IPS-11a (cell line): ENCODE results near the gene ESRP2.

Source experiments
- H3K4me3 ChIP-seq: one replicate; pipeline ENCODE4 v1.5.1; 2013; ENCODE audit warnings: low read depth, low read length, control low read depth

Gene ESRP2

GRCh38 chr16:68227183-68227793, 8.6 kb downstream of the ESRP2 start:
- no peak overlapping the region for H3K4me3 ChIP-seq

- no peak overlapping the region for H3K4me3 ChIP-seq
Measured at GRCh38 chr16:68226116-68226515, 9.8 kb downstream of the ESRP2 start.

- H3K4me3 ChIP-seq: no peak overlapping the region
Measured at GRCh38 chr16:68223072-68223471, 12.9 kb downstream of the ESRP2 start.

- no peak overlapping the region for H3K4me3 ChIP-seq
Measured at GRCh38 chr16:68219725-68220351, 16.1 kb downstream of the ESRP2 start.

GRCh38 chr16:68217506-68217905, 18.4 kb downstream of the ESRP2 start:
- H3K4me3 ChIP-seq: no peak overlapping the region

GRCh38 chr16:68216240-68216639, 19.7 kb downstream of the ESRP2 start:
- no peak overlapping the region for H3K4me3 ChIP-seq

- H3K4me3 ChIP-seq: no peak overlapping the region
Measured at GRCh38 chr16:68215302-68215701, 20.6 kb downstream of the ESRP2 start.

- H3K4me3 ChIP-seq: no peak overlapping the region
Measured at GRCh38 chr16:68214726-68215125, 21.2 kb downstream of the ESRP2 start.

GRCh38 chr16:68206245-68206644, 29.7 kb downstream of the ESRP2 start:
- H3K4me3 ChIP-seq: no peak overlapping the region

- H3K4me3 ChIP-seq: no peak overlapping the region
Measured at GRCh38 chr16:68202091-68202519, 33.8 kb downstream of the ESRP2 start.

GRCh38 chr16:68200088-68200783, 35.7 kb downstream of the ESRP2 start:
- H3K4me3 ChIP-seq: no peak overlapping the region

- no peak overlapping the region for H3K4me3 ChIP-seq
Measured at GRCh38 chr16:68197250-68197649, 38.7 kb downstream of the ESRP2 start.

GRCh38 chr16:68194251-68194650, 41.7 kb downstream of the ESRP2 start:
- H3K4me3 ChIP-seq: no peak overlapping the region

GRCh38 chr16:68190736-68191510, 45.0 kb downstream of the ESRP2 start:
- no peak overlapping the region for H3K4me3 ChIP-seq

- H3K4me3 ChIP-seq: no peak overlapping the region
Measured at GRCh38 chr16:68190081-68190480, 45.8 kb downstream of the ESRP2 start.

GRCh38 chr16:68188170-68188569, 47.8 kb downstream of the ESRP2 start:
- no peak overlapping the region for H3K4me3 ChIP-seq

GRCh38 chr16:68187505-68187904, 48.4 kb downstream of the ESRP2 start:
- no peak overlapping the region for H3K4me3 ChIP-seq

- H3K4me3 ChIP-seq: no peak overlapping the region
Measured at GRCh38 chr16:68186877-68187276, 49.0 kb downstream of the ESRP2 start.

GRCh38 chr16:68183046-68183445, 52.9 kb downstream of the ESRP2 start:
- H3K4me3 ChIP-seq: no peak overlapping the region

GRCh38 chr16:68179855-68180254, 56.1 kb downstream of the ESRP2 start:
- H3K4me3 ChIP-seq: no peak overlapping the region

GRCh38 chr16:68179196-68179795, 56.6 kb downstream of the ESRP2 start:
- H3K4me3 ChIP-seq: no peak overlapping the region
